Measurements from ENCODE around the gene GP1BB.
A peak's percentile ranks its signal among the peaks of the same experiment; 100 is the strongest.

GP1BB gene

DNA sequence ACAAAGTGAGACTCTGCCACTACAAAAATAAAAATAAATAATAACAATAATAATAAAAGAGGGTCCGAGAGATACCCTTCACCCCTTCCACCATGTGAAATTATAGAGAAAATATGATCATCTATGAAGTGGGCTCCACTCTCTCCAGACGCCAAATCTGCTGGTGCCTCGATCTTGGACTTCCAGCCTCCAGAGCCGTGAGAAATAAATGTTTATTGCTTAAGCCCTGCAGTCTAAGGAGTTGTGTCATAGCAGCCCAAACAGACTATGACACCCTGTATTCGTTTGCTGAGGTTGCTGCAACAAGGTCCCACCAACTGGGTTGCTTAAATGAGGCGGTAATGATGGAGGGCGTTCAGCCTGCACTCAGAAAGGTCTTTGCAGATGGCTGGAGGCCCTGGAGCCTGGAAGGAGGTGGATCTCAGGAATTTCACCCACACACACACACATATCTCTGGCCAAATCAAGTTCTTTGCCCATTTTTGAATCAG is 16.6 kb upstream of the GP1BB start:
- no peak overlapping the region for H2AK5ac ChIP-seq (ENCODE audit: low read depth, low read length)
- H3K18ac ChIP-seq (ENCODE audit: low read length) = no peak overlapping the region
- peaks cover 0 to 58% (median 0%) of the 10 kb centered on the region in 3 experiments for H3K27me3 ChIP-seq (ENCODE audit: control insufficient read depth in 3 of 3, insufficient read depth in 3 of 3, low read depth in 1 of 3, low read length in 3 of 3)
- H3K36me3 ChIP-seq (replicated peaks in 1 of 2; ENCODE audit: control insufficient read depth in 2 of 2, insufficient read depth in 2 of 2, low read length in 2 of 2) = no peaks in the 10 kb centered on the region
- no peak overlapping the region for H3K4me3 ChIP-seq (ENCODE audit: low read length in 2 of 2)
- peaks cover 2 to 8% of the 10 kb centered on the region in 2 donors for H3K4me1 ChIP-seq (ENCODE audit: control insufficient read depth in 2 of 2, insufficient read depth in 1 of 2, low read depth in 1 of 2, low read length in 2 of 2)
- peak overlapping the region; percentile 17 for H4K8ac ChIP-seq (ENCODE audit: low read depth, low read length)
- H3K4ac ChIP-seq (ENCODE audit: low read length) = no peak overlapping the region
- no peak overlapping the region for H2BK12ac ChIP-seq (ENCODE audit: low read length)
- no CpG with 5 or more reads among the region's 7 CpGs for WGBS, 2 donors (ENCODE audit: extremely low coverage in 2 of 2, insufficient read length in 2 of 2, insufficient replicate concordance in 1 of 2)
- H3K79me1 ChIP-seq (ENCODE audit: low read depth, low read length) = peaks cover 3% of the 10 kb centered on the region
- H3K9ac ChIP-seq (ENCODE audit: low read depth, low read length, poor library complexity) = no peak overlapping the region
- no peak overlapping the region for H4K91ac ChIP-seq (ENCODE audit: low read depth, low read length, poor library complexity)
- no peak overlapping the region for H2AFZ ChIP-seq (ENCODE audit: low read length)
- H3K23ac ChIP-seq (ENCODE audit: low read depth, low read length, poor library complexity) = no peak overlapping the region
- no peak overlapping the region for H3K14ac ChIP-seq (ENCODE audit: low read length)
- no peak overlapping the region for H2BK15ac ChIP-seq (ENCODE audit: low read length)
- peaks cover 0 to 2% of the 10 kb centered on the region in 2 donors for H3K9me3 ChIP-seq (replicated peaks in 1 of 2; ENCODE audit: control insufficient read depth in 2 of 2, insufficient read depth in 1 of 2, low read depth in 1 of 2, low read length in 2 of 2)
- no peak overlapping the region for H3K4me2 ChIP-seq (ENCODE audit: insufficient read depth, low read length, poor library complexity, severe bottlenecking)
- no peak for DNase-seq (ENCODE audit: low spot score)
- no peak overlapping the region for H2BK120ac ChIP-seq (ENCODE audit: low read depth, low read length)
- H3K27ac ChIP-seq (replicated peaks; ENCODE audit: low read length) = no peak overlapping the region
- H2BK5ac ChIP-seq (ENCODE audit: low read length) = no peak overlapping the region

GRCh38 chr22:19707347-19708290 is 15.7 kb upstream of the GP1BB start:
- Histone ChIP-seq H3K14ac (ENCODE audit: low read length) (peak overlapping the region; percentile 78), H2BK15ac (ENCODE audit: low read length) (peak overlapping the region; percentile 77), H3K4ac (ENCODE audit: low read length) (peak overlapping the region; percentile 19), H2BK12ac (ENCODE audit: low read length) (no peak overlapping the region), H2BK5ac (ENCODE audit: low read length) (no peak overlapping the region), H3K9me3 (replicated peaks in 1 of 2; ENCODE audit: control insufficient read depth in 2 of 2, insufficient read depth in 1 of 2, low read depth in 1 of 2, low read length in 2 of 2) (peaks cover 0 to 2% of the 10 kb centered on the region in 2 donors), H3K36me3 (replicated peaks in 1 of 2; ENCODE audit: control insufficient read depth in 2 of 2, insufficient read depth in 2 of 2, low read length in 2 of 2) (no peaks in the 10 kb centered on the region), H3K23ac (ENCODE audit: low read depth, low read length, poor library complexity) (peak overlapping the region; percentile 87), H4K91ac (ENCODE audit: low read depth, low read length, poor library complexity) (no peak overlapping the region), H3K4me1 (ENCODE audit: control insufficient read depth in 2 of 2, insufficient read depth in 1 of 2, low read depth in 1 of 2, low read length in 2 of 2) (peaks cover 2 to 8% of the 10 kb centered on the region in 2 donors), H2BK120ac (ENCODE audit: low read depth, low read length) (no peak overlapping the region), H3K27ac (replicated peaks; ENCODE audit: low read length) (no peak overlapping the region), H2AK5ac (ENCODE audit: low read depth, low read length) (peak overlapping the region; percentile 66), H3K27me3 (ENCODE audit: control insufficient read depth in 3 of 3, insufficient read depth in 3 of 3, low read depth in 1 of 3, low read length in 3 of 3) (peaks cover 0 to 67% (median 3%) of the 10 kb centered on the region in 3 experiments), H2AFZ (ENCODE audit: low read length) (no peak overlapping the region), H3K79me1 (ENCODE audit: low read depth, low read length) (peaks cover 5% of the 10 kb centered on the region), H4K8ac (ENCODE audit: low read depth, low read length) (no peak overlapping the region), H3K18ac (ENCODE audit: low read length) (peak overlapping the region; percentile 72), H3K4me3 (ENCODE audit: low read length in 2 of 2) (no peak overlapping the region), H3K4me2 (ENCODE audit: insufficient read depth, low read length, poor library complexity, severe bottlenecking) (no peak overlapping the region), H3K9ac (ENCODE audit: low read depth, low read length, poor library complexity) (peak overlapping the region; percentile 39)
- DNase-seq (ENCODE audit: low spot score) = no peak
- WGBS, 2 donors (ENCODE audit: extremely low coverage in 2 of 2, insufficient read length in 2 of 2, insufficient replicate concordance in 1 of 2) = no CpG with 5 or more reads among the region's 24 CpGs

GRCh38 chr22:19708321-19709011 is 14.9 kb upstream of the GP1BB start:
- Histone ChIP-seq H3K9ac (ENCODE audit: low read depth, low read length, poor library complexity) (peak overlapping the region; percentile 47), H3K4ac (ENCODE audit: low read length) (no peak overlapping the region), H2BK120ac (ENCODE audit: low read depth, low read length) (peak overlapping the region; percentile 41), H3K27ac (replicated peaks; ENCODE audit: low read length) (no peak overlapping the region), H3K27me3 (ENCODE audit: control insufficient read depth in 3 of 3, insufficient read depth in 3 of 3, low read depth in 1 of 3, low read length in 3 of 3) (peaks cover 0 to 75% (median 9%) of the 10 kb centered on the region in 3 experiments), H2BK5ac (ENCODE audit: low read length) (peak overlapping the region; percentile 71), H3K4me1 (ENCODE audit: control insufficient read depth in 2 of 2, insufficient read depth in 1 of 2, low read depth in 1 of 2, low read length in 2 of 2) (peaks cover 2 to 8% of the 10 kb centered on the region in 2 donors), H3K23ac (ENCODE audit: low read depth, low read length, poor library complexity) (peak overlapping the region; percentile 91), H3K36me3 (replicated peaks in 1 of 2; ENCODE audit: control insufficient read depth in 2 of 2, insufficient read depth in 2 of 2, low read length in 2 of 2) (no peaks in the 10 kb centered on the region), H3K18ac (ENCODE audit: low read length) (peak overlapping the region; percentile 54), H2AFZ (ENCODE audit: low read length) (no peak overlapping the region), H3K9me3 (replicated peaks in 1 of 2; ENCODE audit: control insufficient read depth in 2 of 2, insufficient read depth in 1 of 2, low read depth in 1 of 2, low read length in 2 of 2) (peaks cover 0 to 2% of the 10 kb centered on the region in 2 donors), H3K14ac (ENCODE audit: low read length) (no peak overlapping the region), H3K79me1 (ENCODE audit: low read depth, low read length) (peaks cover 5% of the 10 kb centered on the region), H2BK12ac (ENCODE audit: low read length) (no peak overlapping the region), H4K91ac (ENCODE audit: low read depth, low read length, poor library complexity) (no peak overlapping the region), H2BK15ac (ENCODE audit: low read length) (peak overlapping the region; percentile 25), H4K8ac (ENCODE audit: low read depth, low read length) (no peak overlapping the region), H2AK5ac (ENCODE audit: low read depth, low read length) (peak overlapping the region; percentile 84), H3K4me2 (ENCODE audit: insufficient read depth, low read length, poor library complexity, severe bottlenecking) (peak overlapping the region; percentile 4), H3K4me3 (ENCODE audit: low read length in 2 of 2) (no peak overlapping the region)
- WGBS, 2 donors (ENCODE audit: extremely low coverage in 2 of 2, insufficient read length in 2 of 2, insufficient replicate concordance in 1 of 2) = no CpG with 5 or more reads among the region's 20 CpGs
- no peak for DNase-seq (ENCODE audit: low spot score)
